ENCODE data around the gene CADPS.

Gene CADPS

DNA sequence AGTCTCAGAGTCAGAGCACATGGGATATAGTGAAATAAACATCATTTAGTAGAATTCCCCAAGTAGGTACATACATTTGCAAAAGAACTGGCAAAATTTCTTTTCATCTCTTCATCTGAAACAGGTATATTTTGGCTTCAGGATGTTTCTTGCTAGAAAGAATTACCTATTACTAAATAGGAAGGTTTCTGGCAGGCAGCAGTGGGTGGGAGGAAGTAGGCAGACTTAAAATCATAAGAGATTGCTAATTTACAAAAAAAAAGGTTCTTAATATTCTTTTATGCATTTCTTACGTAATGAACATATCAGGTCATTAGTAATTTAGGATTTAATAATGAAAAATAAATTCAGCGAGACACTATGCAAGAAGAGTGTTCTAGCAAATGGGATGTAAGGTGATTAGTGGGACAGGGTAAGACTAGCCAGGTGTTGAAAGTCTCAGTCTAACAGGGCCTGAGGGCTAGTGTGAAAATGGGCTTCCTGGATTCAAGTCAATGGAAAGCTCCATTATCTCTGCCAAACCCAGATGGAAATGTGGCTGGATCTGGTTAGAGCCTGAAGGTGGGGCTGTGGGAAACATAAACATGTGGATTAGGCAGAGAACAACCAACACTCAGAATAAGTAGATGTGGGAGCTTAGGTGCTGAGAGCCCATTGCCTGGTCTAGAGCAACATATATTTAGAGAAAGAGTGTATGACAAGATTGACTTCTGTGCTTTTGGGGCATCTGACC, 374.5 kb downstream of the CADPS start:
- no peak overlapping the region for H3K4me3 ChIP-seq (ENCODE audit: low read depth, low read length)
- no peaks in the 10 kb centered on the region for H3K9me3 ChIP-seq
- peaks cover 9% of the 10 kb centered on the region; the same call in 1 of the 2 replicates for H3K4me1 ChIP-seq
- TF ChIP-seq CTCF (IDR thresholded peaks at IDR 0.05; ENCODE audit: low read depth, low read length), result peak; percentile 57
- no peaks in the 10 kb centered on the region for H3K27me3 ChIP-seq
- peak; percentile 55 for DNase-seq
- H3K36me3 ChIP-seq, result no peaks in the 10 kb centered on the region

GRCh38 chr3:62497156-62497555, 378.1 kb downstream of the CADPS start:
- DNase-seq, result no peak
- Histone ChIP-seq H3K27me3 (no peaks in the 10 kb centered on the region), H3K36me3 (no peaks in the 10 kb centered on the region), H3K4me3 (ENCODE audit: low read depth, low read length) (no peak overlapping the region), H3K4me1 (no peaks in the 10 kb centered on the region), H3K9me3 (no peaks in the 10 kb centered on the region)
- no peak for TF ChIP-seq CTCF (IDR thresholded peaks at IDR 0.05; ENCODE audit: low read depth, low read length)

DNA sequence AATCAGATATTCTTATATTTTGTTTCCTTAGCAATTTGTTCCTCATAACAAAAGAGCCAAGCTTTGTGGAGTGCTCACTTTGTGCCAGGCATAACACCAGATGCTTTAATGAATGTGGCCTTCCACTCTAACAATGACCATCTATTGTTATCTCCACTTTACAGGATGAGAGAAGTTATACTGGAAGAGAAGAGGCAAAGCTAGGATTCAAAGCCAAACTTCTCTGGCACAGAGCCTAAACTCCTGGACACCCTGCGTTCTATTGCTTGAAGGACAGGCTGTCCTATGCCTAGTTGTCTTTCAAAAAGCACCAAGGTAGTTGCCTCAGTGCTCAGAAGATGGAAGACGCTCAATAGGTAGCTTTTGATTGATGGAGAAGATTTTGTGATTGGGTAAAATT, 378.7 kb downstream of the CADPS start:
- Histone ChIP-seq H3K4me3 (ENCODE audit: low read depth, low read length) (no peak overlapping the region), H3K9me3 (no peaks in the 10 kb centered on the region), H3K4me1 (no peaks in the 10 kb centered on the region), H3K36me3 (no peaks in the 10 kb centered on the region), H3K27me3 (no peaks in the 10 kb centered on the region)
- no peak for TF ChIP-seq CTCF (IDR thresholded peaks at IDR 0.05; ENCODE audit: low read depth, low read length)
- no peak for DNase-seq

DNA sequence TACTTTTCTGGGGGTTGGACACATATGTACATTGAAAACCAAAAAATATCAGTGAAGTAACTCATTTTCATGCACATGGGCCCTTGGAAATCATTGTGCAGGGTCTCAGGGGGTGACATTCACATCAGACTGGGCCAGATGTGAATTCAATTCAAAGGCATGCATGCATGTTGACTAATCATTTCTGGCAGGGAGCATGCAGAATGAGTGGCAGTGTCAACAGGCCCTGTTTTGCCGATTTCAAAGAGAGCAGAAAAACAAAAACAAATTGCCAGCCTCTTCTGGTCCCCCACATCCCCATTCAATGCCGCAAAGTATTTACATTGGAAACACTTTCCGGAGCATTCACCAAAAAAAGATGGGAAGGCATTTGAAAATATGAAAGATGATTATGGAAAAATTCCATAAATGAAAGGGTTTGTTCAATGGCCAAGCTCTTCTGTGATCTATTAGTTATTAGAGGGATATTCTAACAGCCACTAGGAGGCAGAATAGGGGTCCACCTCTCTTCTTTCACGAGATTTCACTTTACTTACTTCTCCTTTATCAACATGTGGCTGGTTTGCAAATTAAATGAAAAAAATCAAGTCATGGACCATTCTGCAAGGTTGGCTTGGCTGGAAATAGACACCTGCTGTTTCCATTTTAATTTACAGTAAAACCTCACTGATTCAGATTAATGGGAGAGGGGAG, 382.0 kb downstream of the CADPS start:
- Histone ChIP-seq H3K4me3 (ENCODE audit: low read depth, low read length) (no peak overlapping the region), H3K4me1 (no peaks in the 10 kb centered on the region), H3K27me3 (no peaks in the 10 kb centered on the region), H3K36me3 (no peaks in the 10 kb centered on the region), H3K9me3 (no peaks in the 10 kb centered on the region)
- DNase-seq, result no peak
- TF ChIP-seq CTCF (IDR thresholded peaks at IDR 0.05; ENCODE audit: low read depth, low read length), result peak; percentile 58

- H3K9me3 ChIP-seq, result no peaks in the 10 kb centered on the region
- DNase-seq, result no peak
- TF ChIP-seq CTCF (IDR thresholded peaks at IDR 0.05; ENCODE audit: low read depth, low read length), result no peak
Measured at GRCh38 chr3:62482961-62483360, 392.3 kb downstream of the CADPS start.

DNA sequence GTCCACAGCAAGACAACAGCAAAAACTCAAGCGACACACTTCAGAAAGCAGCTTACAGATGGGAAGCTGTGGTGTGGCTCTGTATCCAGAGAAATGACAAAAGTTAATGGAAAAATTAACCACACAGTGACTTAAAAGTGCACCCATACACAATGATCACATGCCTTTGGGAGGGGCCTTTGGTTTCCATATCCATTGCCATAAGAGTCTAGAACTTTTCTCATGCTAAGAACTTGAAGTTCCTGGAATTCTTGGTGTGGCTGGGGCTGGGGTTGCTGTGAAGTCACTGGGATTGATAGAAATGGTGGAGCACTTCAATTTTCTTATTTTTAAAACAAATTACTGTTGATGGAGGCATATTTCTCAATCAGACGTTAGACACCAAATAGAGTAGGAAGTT, 393.3 kb downstream of the CADPS start:
- H3K9me3 ChIP-seq, result no peaks in the 10 kb centered on the region
- no peak for TF ChIP-seq CTCF (IDR thresholded peaks at IDR 0.05; ENCODE audit: low read depth, low read length)
- no peaks in the 10 kb centered on the region for H3K27me3 ChIP-seq
- no peaks in the 10 kb centered on the region for H3K36me3 ChIP-seq
- H3K4me3 ChIP-seq (ENCODE audit: low read depth, low read length), result no peak overlapping the region
- no peak for DNase-seq
- H3K4me1 ChIP-seq, result peaks cover 3% of the 10 kb centered on the region; the same call in 1 of the 2 replicates

More at GRCh38 chr3:62482961-62483360, 392.3 kb downstream of the CADPS start:
- no peak overlapping the region for H3K4me3 ChIP-seq (ENCODE audit: low read depth, low read length)
- no peaks in the 10 kb centered on the region for H3K36me3 ChIP-seq
- H3K4me1 ChIP-seq, result peaks cover 3% of the 10 kb centered on the region; the same call in 1 of the 2 replicates
- H3K27me3 ChIP-seq, result no peaks in the 10 kb centered on the region

Measured in BE2C (cell line).